ENCODE results near the gene SMYD4. TPM values are rescaled to one million over a fixed set of nuclear protein-coding genes. Genes with fewer than 3 reads are reported as not detected.

Gene SMYD4
- total and polyA plus RNA-seq, 2 experiments from 2014 or later, result 8.5 to 11.4 TPM

- H3K4me1 ChIP-seq (ENCODE audit: insufficient read depth), result no peaks in the 10 kb centered on the region
- WGBS (ENCODE audit: low lambda C conversion rate, missing lambda C conversion rate), result 82% methylated on average over 1 of the region's 1 CpG
- H3K36me3 ChIP-seq (replicated peaks; ENCODE audit: insufficient read depth, low read depth), result no peaks in the 10 kb centered on the region
- no peak overlapping the region for H3K27ac ChIP-seq
- no peaks in the 10 kb centered on the region for H4K20me1 ChIP-seq (ENCODE audit: insufficient read depth, poor library complexity, severe bottlenecking)
- TF ChIP-seq, protein P1, sequence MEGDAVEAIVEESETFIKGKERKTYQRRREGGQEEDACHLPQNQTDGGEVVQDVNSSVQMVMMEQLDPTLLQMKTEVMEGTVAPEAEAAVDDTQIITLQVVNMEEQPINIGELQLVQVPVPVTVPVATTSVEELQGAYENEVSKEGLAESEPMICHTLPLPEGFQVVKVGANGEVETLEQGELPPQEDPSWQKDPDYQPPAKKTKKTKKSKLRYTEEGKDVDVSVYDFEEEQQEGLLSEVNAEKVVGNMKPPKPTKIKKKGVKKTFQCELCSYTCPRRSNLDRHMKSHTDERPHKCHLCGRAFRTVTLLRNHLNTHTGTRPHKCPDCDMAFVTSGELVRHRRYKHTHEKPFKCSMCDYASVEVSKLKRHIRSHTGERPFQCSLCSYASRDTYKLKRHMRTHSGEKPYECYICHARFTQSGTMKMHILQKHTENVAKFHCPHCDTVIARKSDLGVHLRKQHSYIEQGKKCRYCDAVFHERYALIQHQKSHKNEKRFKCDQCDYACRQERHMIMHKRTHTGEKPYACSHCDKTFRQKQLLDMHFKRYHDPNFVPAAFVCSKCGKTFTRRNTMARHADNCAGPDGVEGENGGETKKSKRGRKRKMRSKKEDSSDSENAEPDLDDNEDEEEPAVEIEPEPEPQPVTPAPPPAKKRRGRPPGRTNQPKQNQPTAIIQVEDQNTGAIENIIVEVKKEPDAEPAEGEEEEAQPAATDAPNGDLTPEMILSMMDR (IDR thresholded peaks at IDR 0.05; ENCODE audit: poor library complexity), result no peak
- TF ChIP-seq EZH2phosphoT487 (IDR thresholded peaks at IDR 0.05; ENCODE audit: low read depth, severe bottlenecking, unreplicated experiment) (no peak), EZH2 (IDR thresholded peaks at IDR 0.05; ENCODE audit: borderline replicate concordance) (no peak)
- no peaks in the 10 kb centered on the region for H3K9me2 ChIP-seq (replicated peaks; ENCODE audit: insufficient read depth)
- H2AFZ ChIP-seq, result no peak overlapping the region
- no peak for DNase-seq (ENCODE audit: low spot score)
- H3K9me3 ChIP-seq (ENCODE audit: low read depth), result no peaks in the 10 kb centered on the region
- no peak overlapping the region for H3K4me2 ChIP-seq
- no peak overlapping the region for H3K4me3 ChIP-seq
- H3K27me3 ChIP-seq, result no peaks in the 10 kb centered on the region
- peaks cover 6% of the 10 kb centered on the region for H3K79me2 ChIP-seq
Measured at GRCh38 chr17:1796800-1797199, 32.9 kb downstream of the SMYD4 start.

GRCh38 chr17:1793447-1793806, 36.3 kb downstream of the SMYD4 start:
- Histone ChIP-seq H2AFZ (no peak overlapping the region), H3K4me2 (no peak overlapping the region)

DNA sequence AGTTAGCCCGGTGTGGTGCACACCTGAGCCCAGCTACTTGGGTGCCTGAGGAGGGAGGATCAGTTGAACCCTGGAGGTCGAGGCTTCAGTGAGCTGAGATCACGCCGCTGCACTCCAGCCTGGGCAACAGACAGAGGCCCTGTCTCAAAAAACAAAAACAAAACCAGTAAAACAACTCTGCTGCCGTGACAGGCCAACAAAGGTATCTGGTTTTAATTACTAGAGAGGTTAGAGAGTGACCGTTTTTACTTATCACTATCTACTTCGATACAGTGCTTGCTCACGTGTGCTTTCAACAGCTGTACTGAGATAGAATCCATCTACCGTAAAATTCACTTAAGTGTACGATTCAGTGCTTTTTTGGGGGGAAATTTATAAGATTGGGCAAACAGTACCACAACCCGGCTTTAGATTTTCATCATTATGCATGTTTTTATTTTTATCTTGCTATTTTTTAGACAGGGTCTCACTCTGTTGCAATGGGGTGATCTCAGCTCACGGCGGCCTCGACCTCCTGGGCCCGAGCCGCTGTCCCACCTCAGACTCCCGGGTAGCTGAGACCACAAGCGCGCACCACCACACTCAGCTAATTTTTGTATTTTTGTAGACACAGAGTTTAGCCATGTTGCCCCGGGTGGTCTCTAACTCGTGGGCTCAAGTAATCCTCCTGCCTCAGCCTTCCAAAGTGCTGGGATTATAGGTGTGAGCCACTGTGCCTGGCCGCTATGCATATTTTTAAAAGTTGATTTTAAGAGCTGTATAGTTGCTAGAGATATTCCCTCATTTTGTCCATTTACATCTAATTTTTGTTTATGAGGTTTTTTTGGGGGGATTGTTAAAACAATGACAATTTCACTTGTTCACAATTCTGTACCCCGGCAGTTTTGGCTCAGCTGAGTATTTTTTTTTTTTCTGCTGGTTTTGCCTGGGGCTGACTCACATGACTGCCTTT, 36.9 kb downstream of the SMYD4 start:
- H4K20me1 ChIP-seq (ENCODE audit: insufficient read depth, poor library complexity, severe bottlenecking), result no peaks in the 10 kb centered on the region
- H3K4me3 ChIP-seq, result no peak overlapping the region
- H3K36me3 ChIP-seq (replicated peaks; ENCODE audit: insufficient read depth, low read depth), result no peaks in the 10 kb centered on the region
- no peaks in the 10 kb centered on the region for H3K9me2 ChIP-seq (replicated peaks; ENCODE audit: insufficient read depth)
- no peak overlapping the region for H3K27ac ChIP-seq
- H3K4me1 ChIP-seq (ENCODE audit: insufficient read depth), result peaks cover 7% of the 10 kb centered on the region
- DNase-seq (ENCODE audit: low spot score), result no peak
- H3K27me3 ChIP-seq, result no peaks in the 10 kb centered on the region
- no peak overlapping the region for H2AFZ ChIP-seq
- no peaks in the 10 kb centered on the region for H3K9me3 ChIP-seq (ENCODE audit: low read depth)
- WGBS (ENCODE audit: low lambda C conversion rate, missing lambda C conversion rate), result 68% methylated on average over 23 of the region's 23 CpGs
- no peak overlapping the region for H3K4me2 ChIP-seq
- no peak for TF ChIP-seq EZH2 (IDR thresholded peaks at IDR 0.05; ENCODE audit: borderline replicate concordance)
- TF ChIP-seq, protein P1 (IDR thresholded peaks at IDR 0.05; ENCODE audit: poor library complexity), result no peak
- no peak for TF ChIP-seq EZH2phosphoT487 (IDR thresholded peaks at IDR 0.05; ENCODE audit: low read depth, severe bottlenecking, unreplicated experiment)
- H3K79me2 ChIP-seq, result peaks cover 3% of the 10 kb centered on the region

More at GRCh38 chr17:1793447-1793806, 36.3 kb downstream of the SMYD4 start:
- Histone ChIP-seq H3K79me2 (peaks cover 3% of the 10 kb centered on the region), H3K36me3 (replicated peaks; ENCODE audit: insufficient read depth, low read depth) (no peaks in the 10 kb centered on the region), H3K4me3 (no peak overlapping the region), H3K27me3 (no peaks in the 10 kb centered on the region), H4K20me1 (ENCODE audit: insufficient read depth, poor library complexity, severe bottlenecking) (no peaks in the 10 kb centered on the region), H3K4me1 (ENCODE audit: insufficient read depth) (peaks cover under 1% of the 10 kb centered on the region), H3K9me2 (replicated peaks; ENCODE audit: insufficient read depth) (no peaks in the 10 kb centered on the region), H3K27ac (no peak overlapping the region), H3K9me3 (ENCODE audit: low read depth) (no peaks in the 10 kb centered on the region)
- 17% methylated on average over 1 of the region's 1 CpG for WGBS (ENCODE audit: low lambda C conversion rate, missing lambda C conversion rate)
- DNase-seq (ENCODE audit: low spot score), result no peak
- TF ChIP-seq EZH2phosphoT487 (IDR thresholded peaks at IDR 0.05; ENCODE audit: low read depth, severe bottlenecking, unreplicated experiment) (no peak), EZH2 (IDR thresholded peaks at IDR 0.05; ENCODE audit: borderline replicate concordance) (no peak)
- TF ChIP-seq, protein P1 (IDR thresholded peaks at IDR 0.05; ENCODE audit: poor library complexity), result no peak

All from hepatocyte (in vitro differentiated cells).